GM19438 (cell line): Measurements from ENCODE around the gene RASD2.

Experiments
- ATAC-seq: cut with Tn5 transposase; IDR thresholded peaks from one replicate; pipeline ENCODE4 v1.9.1; 2021; ENCODE audit warnings: low read depth; ENCODE audit not compliant: unreplicated experiment

Gene RASD2

GRCh38 chr22:35599364-35599763, 58.7 kb downstream of the RASD2 start:
- no peak for ATAC-seq

GRCh38 chr22:35600476-35600875, 59.8 kb downstream of the RASD2 start:
- no peak for ATAC-seq

- ATAC-seq: no peak
Observed at GRCh38 chr22:35601013-35601580, 60.5 kb downstream of the RASD2 start.

DNA sequence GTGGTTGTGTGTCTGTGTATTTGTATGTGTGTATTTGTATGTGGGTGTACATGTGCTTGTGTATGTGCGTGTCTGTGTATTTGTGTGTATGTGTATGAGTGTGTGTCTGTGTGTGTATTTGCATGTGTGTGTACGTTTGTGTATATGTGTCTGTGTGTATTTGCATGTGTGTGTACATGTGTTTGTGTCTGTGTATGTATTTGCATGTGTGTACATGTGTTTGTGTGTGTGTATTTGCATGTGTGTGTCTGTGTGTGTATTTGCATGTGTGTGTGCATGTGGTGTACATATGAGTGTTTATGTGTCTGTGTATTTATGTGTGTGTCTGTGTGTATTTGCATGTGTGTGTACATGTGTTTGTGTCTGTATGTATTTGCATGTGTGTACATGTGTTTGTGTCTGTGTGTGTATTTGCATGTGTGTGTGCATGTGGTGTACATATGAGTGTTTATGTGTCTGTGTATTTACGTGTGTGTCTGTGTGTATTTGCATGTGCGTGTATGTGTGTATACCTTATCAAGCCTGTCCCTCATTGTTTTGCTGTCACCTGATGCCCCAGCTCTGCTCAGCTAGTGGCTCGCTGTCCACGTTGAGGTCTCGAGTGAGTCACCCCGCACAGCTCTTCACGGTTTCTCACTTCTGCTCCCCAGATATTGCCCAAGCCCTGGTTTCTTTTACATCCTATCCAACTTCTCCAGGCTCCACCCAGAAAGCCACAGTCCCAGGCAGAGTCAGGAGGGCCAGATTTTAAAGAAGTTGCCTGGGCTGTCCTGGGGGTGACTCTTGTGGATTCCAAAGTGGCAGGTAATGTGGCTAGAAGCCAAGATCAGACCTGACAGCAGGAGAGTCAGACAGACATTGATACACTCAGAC, 61.3 kb downstream of the RASD2 start:
- no peak for ATAC-seq
